ENCODE measurements around the gene MOB1A.

The MOB1A gene

DNA sequence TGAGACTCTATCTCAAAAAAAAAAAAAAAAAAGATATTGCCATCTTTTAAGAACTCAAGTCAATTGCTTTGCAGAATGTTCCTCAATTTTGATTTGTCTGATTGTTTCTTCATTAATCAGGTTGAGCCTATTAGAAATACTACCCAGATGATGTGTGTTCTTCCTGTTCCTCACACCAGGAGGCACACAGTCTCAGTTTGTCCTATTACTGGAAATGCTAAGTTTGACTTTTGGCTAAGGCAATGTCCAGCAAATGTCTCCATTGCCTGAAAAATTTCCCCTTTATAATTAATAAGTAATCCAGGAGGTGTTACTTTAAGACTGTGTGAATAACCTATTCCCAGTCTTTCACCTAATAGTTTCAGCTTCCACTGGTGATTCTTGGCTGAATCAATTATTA lies 59.3 kb downstream of the MOB1A start:
- Histone ChIP-seq H3K4me3 (ENCODE audit: low read depth in 1 of 2, low read length in 2 of 2) (no peak overlapping the region), H3K9ac (ENCODE audit: low read length) (no peak overlapping the region), H3K27me3 (ENCODE audit: control insufficient read depth in 1 of 2, insufficient read depth in 2 of 2, low read length in 2 of 2) (no peaks in the 10 kb centered on the region), H3K4me1 (ENCODE audit: insufficient read depth, low read length) (no peaks in the 10 kb centered on the region), H3K9me3 (ENCODE audit: low read length) (no peaks in the 10 kb centered on the region), H3K36me3 (ENCODE audit: insufficient read depth, low read length) (no peaks in the 10 kb centered on the region), H3K27ac (ENCODE audit: low read depth, low read length) (no peak overlapping the region)

DNA sequence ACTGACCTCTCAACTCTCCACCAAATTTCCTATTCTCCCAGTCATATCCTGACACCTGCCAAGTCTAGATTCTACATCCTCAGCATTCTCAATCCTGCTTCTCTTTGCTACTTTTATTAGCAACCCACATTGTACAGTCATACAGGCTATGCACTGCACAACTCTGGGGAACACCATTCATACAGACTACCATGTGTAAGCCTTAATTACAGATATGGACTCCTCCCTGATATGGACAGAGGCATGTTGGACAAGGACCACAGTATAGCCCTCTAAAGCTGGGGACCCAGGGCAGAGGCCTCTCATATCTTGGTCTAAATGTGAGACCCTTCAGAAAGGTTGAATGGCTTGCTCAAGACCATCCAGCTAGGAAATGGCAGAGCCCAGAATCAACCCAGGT lies 67.3 kb downstream of the MOB1A start:
- Histone ChIP-seq H3K4me3 (ENCODE audit: low read depth in 1 of 2, low read length in 2 of 2) (no peak overlapping the region), H3K4me1 (ENCODE audit: insufficient read depth, low read length) (no peaks in the 10 kb centered on the region), H3K9me3 (ENCODE audit: low read length) (no peaks in the 10 kb centered on the region), H3K27ac (ENCODE audit: low read depth, low read length) (no peak overlapping the region), H3K27me3 (ENCODE audit: control insufficient read depth in 1 of 2, insufficient read depth in 2 of 2, low read length in 2 of 2) (no peaks in the 10 kb centered on the region), H3K9ac (ENCODE audit: low read length) (no peak overlapping the region), H3K36me3 (ENCODE audit: insufficient read depth, low read length) (no peaks in the 10 kb centered on the region)

DNA sequence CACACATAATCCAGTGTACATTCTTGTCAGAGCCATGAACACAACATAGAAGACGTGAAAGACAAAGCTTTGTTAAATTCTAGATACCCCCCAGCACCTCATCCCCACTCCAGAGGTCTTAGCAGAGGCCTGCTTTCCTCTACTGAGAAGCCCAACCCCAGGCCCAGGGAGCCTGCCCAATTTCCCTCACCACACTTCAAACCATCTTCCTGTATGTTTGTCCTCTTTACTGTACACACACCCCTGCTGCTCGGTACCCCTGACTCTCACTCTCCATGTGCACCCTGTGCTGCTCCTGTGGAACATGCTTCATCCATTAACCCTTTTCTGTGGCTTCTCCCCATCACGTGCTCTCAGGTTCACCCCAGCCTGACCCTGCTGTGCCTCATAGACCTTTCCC lies 68.1 kb downstream of the MOB1A start:
- no peak overlapping the region for H3K27ac ChIP-seq (ENCODE audit: low read depth, low read length)
- H3K9me3 ChIP-seq (ENCODE audit: low read length), result no peaks in the 10 kb centered on the region
- H3K4me3 ChIP-seq (ENCODE audit: low read depth in 1 of 2, low read length in 2 of 2), result no peak overlapping the region
- H3K27me3 ChIP-seq (ENCODE audit: control insufficient read depth in 1 of 2, insufficient read depth in 2 of 2, low read length in 2 of 2), result no peaks in the 10 kb centered on the region
- no peak overlapping the region for H3K9ac ChIP-seq (ENCODE audit: low read length)
- no peaks in the 10 kb centered on the region for H3K4me1 ChIP-seq (ENCODE audit: insufficient read depth, low read length)
- no peaks in the 10 kb centered on the region for H3K36me3 ChIP-seq (ENCODE audit: insufficient read depth, low read length)

DNA sequence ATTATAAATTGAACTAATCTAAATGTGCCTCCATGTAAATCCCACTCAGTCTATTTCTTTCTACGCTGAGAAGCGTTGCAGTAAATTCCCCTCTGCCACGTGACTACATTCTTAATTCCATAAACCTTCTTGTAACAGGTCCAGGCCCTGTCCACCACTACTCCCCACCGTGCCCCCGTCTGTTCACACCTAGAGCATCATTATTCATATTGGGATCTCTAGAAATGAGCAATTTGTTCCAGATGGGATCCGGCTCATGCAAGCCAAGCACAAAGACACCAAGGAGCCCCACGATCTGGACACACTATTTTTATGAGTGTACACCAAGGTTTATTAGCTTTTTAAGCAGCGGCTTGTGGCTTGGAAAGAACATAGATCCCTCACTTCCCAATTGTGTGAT lies 69.1 kb downstream of the MOB1A start:
- Histone ChIP-seq H3K27me3 (ENCODE audit: control insufficient read depth in 1 of 2, insufficient read depth in 2 of 2, low read length in 2 of 2) (no peaks in the 10 kb centered on the region), H3K4me1 (ENCODE audit: insufficient read depth, low read length) (no peaks in the 10 kb centered on the region), H3K4me3 (ENCODE audit: low read depth in 1 of 2, low read length in 2 of 2) (no peak overlapping the region), H3K9me3 (ENCODE audit: low read length) (no peaks in the 10 kb centered on the region), H3K9ac (ENCODE audit: low read length) (no peak overlapping the region), H3K36me3 (ENCODE audit: insufficient read depth, low read length) (no peaks in the 10 kb centered on the region), H3K27ac (ENCODE audit: low read depth, low read length) (no peak overlapping the region)

DNA sequence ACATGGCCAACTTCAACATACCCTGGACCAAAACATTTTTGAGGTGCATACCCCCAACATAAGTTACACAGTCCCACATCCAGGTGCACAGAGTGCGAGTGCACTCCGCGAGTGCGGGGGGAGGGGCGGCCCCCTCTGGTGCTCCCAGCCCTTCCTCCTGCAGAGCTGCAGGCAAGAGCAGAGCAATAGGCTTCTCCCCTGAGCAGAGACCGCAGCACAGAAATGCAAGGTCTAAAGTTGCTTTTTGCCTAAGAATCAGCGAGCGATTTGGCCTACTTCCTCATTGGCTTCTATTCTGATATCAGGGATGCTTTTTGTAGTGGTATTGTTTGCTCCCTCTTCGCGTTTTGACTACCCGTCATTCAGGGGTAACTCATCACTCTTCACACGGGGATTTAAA lies 71.6 kb downstream of the MOB1A start:
- H3K4me1 ChIP-seq (ENCODE audit: insufficient read depth, low read length), result no peaks in the 10 kb centered on the region
- no peaks in the 10 kb centered on the region for H3K9me3 ChIP-seq (ENCODE audit: low read length)
- H3K27ac ChIP-seq (ENCODE audit: low read depth, low read length), result no peak overlapping the region
- no peaks in the 10 kb centered on the region for H3K36me3 ChIP-seq (ENCODE audit: insufficient read depth, low read length)
- no peak overlapping the region for H3K9ac ChIP-seq (ENCODE audit: low read length)
- no peak overlapping the region for H3K4me3 ChIP-seq (ENCODE audit: low read depth in 1 of 2, low read length in 2 of 2)
- H3K27me3 ChIP-seq (ENCODE audit: control insufficient read depth in 1 of 2, insufficient read depth in 2 of 2, low read length in 2 of 2), result no peaks in the 10 kb centered on the region

DNA sequence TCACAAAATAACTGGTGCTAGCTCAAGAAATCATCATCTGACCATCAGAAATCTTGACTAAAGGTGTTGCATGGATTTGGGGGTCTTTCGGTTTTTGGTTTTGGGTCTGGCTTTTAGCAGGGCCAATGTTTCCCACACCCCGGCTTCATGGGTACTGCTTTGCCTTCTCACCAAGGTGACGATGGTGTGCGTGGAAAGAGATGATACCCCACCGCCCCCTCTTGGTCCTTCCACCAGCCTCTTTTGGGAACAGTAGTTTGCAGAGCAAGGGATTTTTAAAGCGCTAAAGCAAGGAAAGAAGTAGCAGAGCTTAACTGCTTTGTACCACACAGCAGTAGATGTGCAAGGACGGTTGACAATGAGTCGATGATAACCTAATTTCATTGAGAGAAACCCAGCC lies 73.3 kb downstream of the MOB1A start:
- Histone ChIP-seq H3K9ac (ENCODE audit: low read length) (no peak overlapping the region), H3K4me3 (ENCODE audit: low read depth in 1 of 2, low read length in 2 of 2) (no peak overlapping the region), H3K36me3 (ENCODE audit: insufficient read depth, low read length) (peaks cover 6% of the 10 kb centered on the region), H3K4me1 (ENCODE audit: insufficient read depth, low read length) (no peaks in the 10 kb centered on the region), H3K9me3 (ENCODE audit: low read length) (no peaks in the 10 kb centered on the region), H3K27me3 (ENCODE audit: control insufficient read depth in 1 of 2, insufficient read depth in 2 of 2, low read length in 2 of 2) (no peaks in the 10 kb centered on the region), H3K27ac (ENCODE audit: low read depth, low read length) (no peak overlapping the region)

DNA sequence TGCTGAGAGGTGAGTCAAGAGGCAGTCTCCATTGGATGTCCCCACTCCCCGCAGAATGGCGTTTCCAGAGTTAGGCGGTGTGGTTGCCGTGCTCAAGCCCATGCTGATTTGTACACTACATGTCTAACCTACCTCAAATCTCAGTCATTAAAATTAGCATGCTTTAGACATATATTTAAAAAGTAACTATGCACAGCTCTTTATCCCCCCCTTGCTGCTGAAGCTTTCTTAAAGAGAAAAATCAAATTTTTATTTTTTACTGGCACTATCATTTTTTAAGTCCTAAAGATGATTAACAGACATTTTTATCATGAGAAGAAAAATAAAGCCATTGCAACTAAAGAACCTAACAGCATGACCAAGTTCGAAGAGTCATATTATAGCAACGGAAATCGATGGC lies 73.8 kb downstream of the MOB1A start:
- Histone ChIP-seq H3K27me3 (ENCODE audit: control insufficient read depth in 1 of 2, insufficient read depth in 2 of 2, low read length in 2 of 2) (no peaks in the 10 kb centered on the region), H3K9ac (ENCODE audit: low read length) (no peak overlapping the region), H3K27ac (ENCODE audit: low read depth, low read length) (no peak overlapping the region), H3K4me1 (ENCODE audit: insufficient read depth, low read length) (no peaks in the 10 kb centered on the region), H3K4me3 (ENCODE audit: low read depth in 1 of 2, low read length in 2 of 2) (no peak overlapping the region), H3K36me3 (ENCODE audit: insufficient read depth, low read length) (peaks cover 9% of the 10 kb centered on the region), H3K9me3 (ENCODE audit: low read length) (no peaks in the 10 kb centered on the region)

DNA sequence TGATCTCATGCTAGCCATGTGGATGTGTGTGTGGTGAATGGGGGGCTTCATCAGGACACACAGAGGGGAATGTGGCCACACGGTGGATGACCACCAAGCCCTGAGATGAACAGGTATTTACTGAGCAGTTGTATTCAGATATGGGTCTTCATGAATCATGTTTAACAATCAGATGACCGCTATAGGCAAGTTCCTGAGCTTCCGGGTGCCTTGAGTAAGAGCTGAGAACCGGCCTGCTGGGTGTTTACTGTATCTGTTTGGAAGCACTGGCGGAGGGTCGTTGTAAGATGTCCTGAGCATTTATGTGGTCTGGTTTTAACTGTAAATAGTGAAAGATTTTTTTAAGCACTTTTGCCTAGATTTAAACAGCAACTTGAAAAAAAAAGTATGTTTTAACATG lies 74.9 kb downstream of the MOB1A start:
- no peak overlapping the region for H3K27ac ChIP-seq (ENCODE audit: low read depth, low read length)
- H3K36me3 ChIP-seq (ENCODE audit: insufficient read depth, low read length), result peaks cover 9% of the 10 kb centered on the region
- no peaks in the 10 kb centered on the region for H3K27me3 ChIP-seq (ENCODE audit: control insufficient read depth in 1 of 2, insufficient read depth in 2 of 2, low read length in 2 of 2)
- H3K9me3 ChIP-seq (ENCODE audit: low read length), result no peaks in the 10 kb centered on the region
- H3K9ac ChIP-seq (ENCODE audit: low read length), result no peak overlapping the region
- H3K4me3 ChIP-seq (ENCODE audit: low read depth in 1 of 2, low read length in 2 of 2), result no peak overlapping the region
- H3K4me1 ChIP-seq (ENCODE audit: insufficient read depth, low read length), result no peaks in the 10 kb centered on the region
